Measurements from ENCODE around the gene POC1A. TPM values are rescaled to one million over a fixed set of nuclear protein-coding genes. Genes with fewer than 3 reads are reported as not detected.

The POC1A gene
- total RNA-seq, 2 experiments from 2014 or later = 0.22 to 0.39 TPM

- H3K27ac ChIP-seq (ENCODE audit: low read depth in 1 of 2, low read length in 2 of 2) = peak overlapping the region in 1 of 2 donors; percentile 76
- intact Hi-C loops (cut with DNase I, micrococcal nuclease) = loop anchor here in 1 of 2 experiments (5.0 kb wide), 1 partner anchor 72 kb away; no protein-coding TSS in a partner anchor
- Mint-ChIP-seq H3K9me3 (no peaks in the 10 kb centered on the region), H3K4me1 (ENCODE audit: low read depth) (peaks cover 66% of the 10 kb centered on the region), H3K36me3 (ENCODE audit: low read depth) (peaks cover 64% of the 10 kb centered on the region), H3K27ac (peak overlapping the region; percentile 89), H3K4me3 (no peak overlapping the region), H3K27me3 (no peaks in the 10 kb centered on the region)
- DNase-seq (no peak), ATAC-seq (ENCODE audit: poor library complexity) (no peak)
- TF ChIP-seq CTCF (IDR thresholded peaks at IDR 0.05) = no peak
- POLR2A ChIA-PET = no interaction called here
- no peaks in the 10 kb centered on the region for H3K9me3 ChIP-seq (ENCODE audit: control insufficient read depth in 1 of 2, insufficient read depth in 1 of 2, low read length in 2 of 2)
- H3K27me3 ChIP-seq (ENCODE audit: control insufficient read depth in 1 of 2, insufficient read depth in 2 of 2, low read length in 2 of 2) = no peaks in the 10 kb centered on the region
- CTCF ChIA-PET = no interaction called here
- peaks cover 46% of the 10 kb centered on the region for H3K36me3 ChIP-seq (ENCODE audit: insufficient read depth, low read length)
- H3K4me1 ChIP-seq (ENCODE audit: insufficient read depth, low read length) = peaks cover 88% of the 10 kb centered on the region
- no peak overlapping the region for H3K4me3 ChIP-seq (ENCODE audit: low read length)
Measured at GRCh38 chr3:52050571-52050970, 103.7 kb downstream of the POC1A start.

- H3K36me3 Mint-ChIP-seq (ENCODE audit: low read depth) = peaks cover 61% of the 10 kb centered on the region
- Histone ChIP-seq H3K4me3 (ENCODE audit: low read length) (no peak overlapping the region), H3K36me3 (ENCODE audit: insufficient read depth, low read length) (peaks cover 46% of the 10 kb centered on the region), H3K4me1 (ENCODE audit: insufficient read depth, low read length) (peaks cover 89% of the 10 kb centered on the region), H3K27me3 (ENCODE audit: control insufficient read depth in 1 of 2, insufficient read depth in 2 of 2, low read length in 2 of 2) (no peaks in the 10 kb centered on the region), H3K9me3 (ENCODE audit: control insufficient read depth in 1 of 2, insufficient read depth in 1 of 2, low read length in 2 of 2) (no peaks in the 10 kb centered on the region), H3K27ac (ENCODE audit: low read depth in 1 of 2, low read length in 2 of 2) (peak overlapping the region; percentile 16 to 44)
- H3K27me3 Mint-ChIP-seq = no peaks in the 10 kb centered on the region
- CTCF ChIA-PET = no interaction called here
- H3K4me1 Mint-ChIP-seq (ENCODE audit: low read depth) = peaks cover 69% of the 10 kb centered on the region
- POLR2A ChIA-PET = no interaction called here
- no peak for DNase-seq
- no peak for ATAC-seq (ENCODE audit: poor library complexity)
- peak overlapping the region; percentile 76 for H3K27ac Mint-ChIP-seq
- no peak overlapping the region for H3K4me3 Mint-ChIP-seq
- intact Hi-C loops (cut with DNase I, micrococcal nuclease) = no loop called here
- TF ChIP-seq CTCF (IDR thresholded peaks at IDR 0.05) = no peak
- no peaks in the 10 kb centered on the region for H3K9me3 Mint-ChIP-seq
Measured at GRCh38 chr3:52049503-52049902, 104.7 kb downstream of the POC1A start.

GRCh38 chr3:52047295-52047960, 106.8 kb downstream of the POC1A start:
- intact Hi-C loops (cut with DNase I, micrococcal nuclease) = no loop called here
- H3K27me3 Mint-ChIP-seq = no peaks in the 10 kb centered on the region
- Histone ChIP-seq H3K9me3 (ENCODE audit: control insufficient read depth in 1 of 2, insufficient read depth in 1 of 2, low read length in 2 of 2) (no peaks in the 10 kb centered on the region), H3K27me3 (ENCODE audit: control insufficient read depth in 1 of 2, insufficient read depth in 2 of 2, low read length in 2 of 2) (no peaks in the 10 kb centered on the region), H3K27ac (ENCODE audit: low read depth in 1 of 2, low read length in 2 of 2) (no peak overlapping the region), H3K4me1 (ENCODE audit: insufficient read depth, low read length) (peaks cover 80% of the 10 kb centered on the region), H3K36me3 (ENCODE audit: insufficient read depth, low read length) (peaks cover 46% of the 10 kb centered on the region), H3K4me3 (ENCODE audit: low read length) (no peak overlapping the region)
- no peak for TF ChIP-seq CTCF (IDR thresholded peaks at IDR 0.05)
- peaks cover 41% of the 10 kb centered on the region for H3K36me3 Mint-ChIP-seq (ENCODE audit: low read depth)
- no peaks in the 10 kb centered on the region for H3K9me3 Mint-ChIP-seq
- ChIA-PET CTCF (interaction anchor here (0.6 kb wide), 1 partner anchor 87 kb away, joined by 4 read pairs; no protein-coding TSS in a partner anchor), POLR2A (interaction anchor here (0.8 kb wide), 1 partner anchor 8 kb away, joined by 3 read pairs; no protein-coding TSS in a partner anchor)
- H3K4me1 Mint-ChIP-seq (ENCODE audit: low read depth) = peaks cover 48% of the 10 kb centered on the region
- DNase-seq (no peak), ATAC-seq (ENCODE audit: poor library complexity) (no peak)
- H3K27ac Mint-ChIP-seq = no peak overlapping the region
- no peak overlapping the region for H3K4me3 Mint-ChIP-seq

Data from CD4-positive, alpha-beta T cell (primary cell).